Mesodermal cell (in vitro differentiated cells): ENCODE results near the gene IFTAP.
A peak's percentile ranks its signal among the peaks of the same experiment; 100 is the strongest.

Experiments used
- H3K27ac ChIP-seq: 2 replicates; pipeline ENCODE4 v1.7.0; 2013; ENCODE audit warnings: mild to moderate bottlenecking, low read depth, low read length, moderate library complexity; ENCODE audit not compliant: severe bottlenecking
- H3K36me3 ChIP-seq: 2 replicates; pipeline ENCODE4 v1.7.1; 2013; ENCODE audit warnings: mild to moderate bottlenecking, low read length, moderate library complexity; ENCODE audit not compliant: control insufficient read depth, insufficient read depth
- H3K4me1 ChIP-seq: one replicate; pipeline ENCODE4 v1.7.1; 2013; ENCODE audit warnings: mild to moderate bottlenecking, low read length; ENCODE audit not compliant: insufficient read depth, control insufficient read depth, poor library complexity, severe bottlenecking
- H3K4me3 ChIP-seq: 2 replicates; pipeline ENCODE4 v1.7.0; 2013; ENCODE audit warnings: low read length, control low read depth, mild to moderate bottlenecking; ENCODE audit not compliant: insufficient read depth, poor library complexity, severe bottlenecking; ENCODE audit errors: extremely low read depth
- H3K9me3 ChIP-seq: 2 replicates; pipeline ENCODE4 v1.7.1; 2013; ENCODE audit warnings: mild to moderate bottlenecking, low read length, moderate library complexity; ENCODE audit not compliant: control insufficient read depth
- WGBS, 2 experiments: methylation state at CpG; one replicate each; pipeline ENCODE4 v1.1.5; 2013; ENCODE audit warnings: missing lambda C conversion rate in 2 of 2; ENCODE audit not compliant: insufficient coverage in 2 of 2; 5-methylcytosine and 5-hydroxymethylcytosine counted together

IFTAP gene

GRCh38 chr11:36574486-36574885, 19.8 kb upstream of the IFTAP start:
- no peak overlapping the region for H3K27ac ChIP-seq
- no peak overlapping the region for H3K4me3 ChIP-seq
- H3K36me3 ChIP-seq = no peaks in the 10 kb centered on the region
- H3K4me1 ChIP-seq = no peaks in the 10 kb centered on the region
- H3K9me3 ChIP-seq = no peaks in the 10 kb centered on the region
- WGBS, 2 experiments = 89 to 96% methylated on average over 8 of the region's 8 CpGs

- Histone ChIP-seq H3K9me3 (peaks cover 10% of the 10 kb centered on the region), H3K36me3 (no peaks in the 10 kb centered on the region), H3K4me1 (no peaks in the 10 kb centered on the region), H3K27ac (peak overlapping the region; percentile 47), H3K4me3 (no peak overlapping the region)
- WGBS, 2 experiments = no CpG with 5 or more reads among the region's 2 CpGs
These were observed 16.9 kb upstream of the IFTAP start for GRCh38 chr11:36577373-36577772.

GRCh38 chr11:36577859-36578258, 16.4 kb upstream of the IFTAP start:
- no peaks in the 10 kb centered on the region for H3K36me3 ChIP-seq
- H3K9me3 ChIP-seq = peaks cover 10% of the 10 kb centered on the region
- H3K27ac ChIP-seq = peak overlapping the region; percentile 47
- no peak overlapping the region for H3K4me3 ChIP-seq
- H3K4me1 ChIP-seq = no peaks in the 10 kb centered on the region
- no CpG with 5 or more reads among the region's 2 CpGs for WGBS, 2 experiments

- H3K36me3 ChIP-seq = no peaks in the 10 kb centered on the region
- H3K4me3 ChIP-seq = no peak overlapping the region
- H3K9me3 ChIP-seq = peaks cover 10% of the 10 kb centered on the region
- no peak overlapping the region for H3K27ac ChIP-seq
- no CpG with 5 or more reads among the region's 1 CpG for WGBS, 2 experiments
- no peaks in the 10 kb centered on the region for H3K4me1 ChIP-seq
These were observed 15.8 kb upstream of the IFTAP start for GRCh38 chr11:36578458-36578857.

- Histone ChIP-seq H3K4me1 (no peaks in the 10 kb centered on the region), H3K9me3 (peaks cover 10% of the 10 kb centered on the region), H3K36me3 (no peaks in the 10 kb centered on the region), H3K27ac (no peak overlapping the region), H3K4me3 (no peak overlapping the region)
- 75 to 79% methylated on average over 2 of the region's 2 CpGs for WGBS, 2 experiments
These were observed 12.8 kb upstream of the IFTAP start for GRCh38 chr11:36581536-36581935.

- H3K9me3 ChIP-seq = peaks cover 10% of the 10 kb centered on the region
- no peak overlapping the region for H3K4me3 ChIP-seq
- 51 to 63% methylated on average over 2 to 3 of the region's 3 CpGs for WGBS, 2 experiments
- no peaks in the 10 kb centered on the region for H3K4me1 ChIP-seq
- H3K27ac ChIP-seq = no peak overlapping the region
- H3K36me3 ChIP-seq = no peaks in the 10 kb centered on the region
These were observed 10.6 kb upstream of the IFTAP start for GRCh38 chr11:36583667-36584066.

- H3K4me1 ChIP-seq = no peaks in the 10 kb centered on the region
- H3K27ac ChIP-seq = no peak overlapping the region
- H3K36me3 ChIP-seq = no peaks in the 10 kb centered on the region
- no peak overlapping the region for H3K4me3 ChIP-seq
- peaks cover under 1% of the 10 kb centered on the region for H3K9me3 ChIP-seq
These were observed 7.8 kb upstream of the IFTAP start for GRCh38 chr11:36586543-36586942.

- H3K9me3 ChIP-seq = no peaks in the 10 kb centered on the region
- no CpG with 5 or more reads among the region's 1 CpG for WGBS, 2 experiments
- no peak overlapping the region for H3K4me3 ChIP-seq
- H3K4me1 ChIP-seq = no peaks in the 10 kb centered on the region
- no peaks in the 10 kb centered on the region for H3K36me3 ChIP-seq
- H3K27ac ChIP-seq = no peak overlapping the region
These were observed 6.2 kb upstream of the IFTAP start for GRCh38 chr11:36588099-36588498.

- Histone ChIP-seq H3K27ac (no peak overlapping the region), H3K4me3 (no peak overlapping the region), H3K9me3 (no peaks in the 10 kb centered on the region), H3K36me3 (no peaks in the 10 kb centered on the region), H3K4me1 (peaks cover 4% of the 10 kb centered on the region)
- WGBS, 2 experiments = 80% methylated on average over 1 of the region's 4 CpGs; no CpG with 5 or more reads in 1 of the 2 experiments
These were observed 3.8 kb upstream of the IFTAP start for GRCh38 chr11:36590513-36590912.

GRCh38 chr11:36591433-36591832, 2.9 kb upstream of the IFTAP start:
- 75 to 83% methylated on average over 1 of the region's 1 CpG for WGBS, 2 experiments
- Histone ChIP-seq H3K27ac (no peak overlapping the region), H3K36me3 (no peaks in the 10 kb centered on the region), H3K4me1 (peaks cover 4% of the 10 kb centered on the region), H3K4me3 (no peak overlapping the region), H3K9me3 (no peaks in the 10 kb centered on the region)

GRCh38 chr11:36596880-36597279, 2.6 kb downstream of the IFTAP start:
- no peak overlapping the region for H3K4me3 ChIP-seq

GRCh38 chr11:36598051-36598450, 3.7 kb downstream of the IFTAP start, which contains the start of gene RAG2:
RAG2 (minus strand) TSS chr11:36598236; CDS start chr11:36594168, 4,068 bp downstream.
- WGBS, 2 experiments = 90 to 94% methylated on average over 2 of the region's 2 CpGs
- no peaks in the 10 kb centered on the region for H3K9me3 ChIP-seq
- H3K36me3 ChIP-seq = no peaks in the 10 kb centered on the region
- no peak within 1 kb of the TSS for H3K27ac ChIP-seq
- H3K4me3 ChIP-seq = no peak within 1 kb of the TSS
- H3K4me1 ChIP-seq = peaks cover 4% of the 10 kb centered on the region

More at GRCh38 chr11:36596880-36597279, 2.6 kb downstream of the IFTAP start:
- Histone ChIP-seq H3K9me3 (no peaks in the 10 kb centered on the region), H3K27ac (no peak overlapping the region), H3K36me3 (no peaks in the 10 kb centered on the region), H3K4me1 (peaks cover 4% of the 10 kb centered on the region)
